Measurements from ENCODE around the gene SORBS2.

SORBS2 gene

DNA sequence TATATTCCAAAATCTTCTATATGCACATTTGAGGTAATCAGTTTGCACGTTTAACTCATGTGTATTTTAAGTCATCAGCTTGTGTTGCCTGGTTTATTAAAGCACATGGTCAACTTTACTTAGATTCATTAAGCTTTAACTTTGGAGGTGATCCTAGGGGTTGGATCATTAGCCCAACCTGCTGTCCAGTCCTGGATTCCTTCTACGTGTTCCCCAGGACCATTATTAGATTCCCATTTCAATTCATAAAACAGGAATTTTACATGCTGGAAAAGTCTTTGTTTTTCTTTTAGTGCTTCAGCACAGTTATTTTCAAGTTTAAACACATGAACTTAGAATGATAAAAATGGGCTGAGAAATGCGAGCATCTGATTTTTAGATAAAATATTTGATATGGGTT lies 132.5 kb downstream of the SORBS2 start:
- Histone ChIP-seq H3K36me3 (ENCODE audit: control insufficient read depth, insufficient read depth, low read length) (no peaks in the 10 kb centered on the region), H3K4me1 (ENCODE audit: control insufficient read depth, insufficient read depth, low read length) (no peaks in the 10 kb centered on the region), H3K4me3 (ENCODE audit: low read length) (no peak overlapping the region), H3K9me3 (ENCODE audit: control insufficient read depth, insufficient read depth, low read length) (no peaks in the 10 kb centered on the region), H3K27me3 (ENCODE audit: control insufficient read depth, insufficient read depth, low read length) (no peaks in the 10 kb centered on the region), H3K27ac (ENCODE audit: low read length) (no peak overlapping the region)
- no CpG with 5 or more reads among the region's 3 CpGs for WGBS (ENCODE audit: insufficient coverage, insufficient read length)
- DNase-seq (ENCODE audit: low read depth, low spot score) = no peak

DNA sequence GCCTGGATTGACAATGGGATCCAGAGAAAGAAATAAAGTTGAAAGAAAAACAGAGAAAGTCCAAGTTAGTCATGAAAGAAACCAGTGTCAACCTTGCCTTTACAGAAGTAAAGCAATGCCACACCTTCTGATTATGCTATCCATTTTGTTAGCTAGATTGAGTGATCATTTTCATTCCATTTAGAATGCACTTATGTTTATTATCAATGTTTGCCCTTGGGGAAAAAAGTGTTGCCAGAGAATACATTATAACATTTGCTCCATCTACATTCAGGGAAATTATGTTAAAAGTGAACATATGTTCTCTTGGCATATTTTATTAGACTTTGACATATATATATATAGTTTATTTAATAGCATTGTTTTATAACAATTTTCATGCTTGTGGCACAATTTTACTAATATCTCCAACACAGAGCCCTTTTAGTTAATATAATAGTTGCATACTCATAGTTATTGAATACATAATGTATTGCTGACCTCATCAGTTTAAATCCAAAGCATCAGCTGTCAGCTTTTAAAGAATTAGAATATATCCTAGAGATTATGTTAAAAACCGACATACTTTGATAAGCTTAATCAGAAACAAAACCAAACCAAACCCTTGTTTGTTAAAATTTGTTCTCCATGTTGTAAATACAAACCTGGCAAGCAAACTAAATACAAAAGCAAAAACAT lies 134.2 kb downstream of the SORBS2 start:
- H3K27me3 ChIP-seq (ENCODE audit: control insufficient read depth, insufficient read depth, low read length) = no peaks in the 10 kb centered on the region
- DNase-seq (ENCODE audit: low read depth, low spot score) = no peak
- no peaks in the 10 kb centered on the region for H3K4me1 ChIP-seq (ENCODE audit: control insufficient read depth, insufficient read depth, low read length)
- H3K27ac ChIP-seq (ENCODE audit: low read length) = no peak overlapping the region
- no CpG with 5 or more reads among the region's 1 CpG for WGBS (ENCODE audit: insufficient coverage, insufficient read length)
- H3K36me3 ChIP-seq (ENCODE audit: control insufficient read depth, insufficient read depth, low read length) = no peaks in the 10 kb centered on the region
- no peaks in the 10 kb centered on the region for H3K9me3 ChIP-seq (ENCODE audit: control insufficient read depth, insufficient read depth, low read length)
- H3K4me3 ChIP-seq (ENCODE audit: low read length) = no peak overlapping the region

DNA sequence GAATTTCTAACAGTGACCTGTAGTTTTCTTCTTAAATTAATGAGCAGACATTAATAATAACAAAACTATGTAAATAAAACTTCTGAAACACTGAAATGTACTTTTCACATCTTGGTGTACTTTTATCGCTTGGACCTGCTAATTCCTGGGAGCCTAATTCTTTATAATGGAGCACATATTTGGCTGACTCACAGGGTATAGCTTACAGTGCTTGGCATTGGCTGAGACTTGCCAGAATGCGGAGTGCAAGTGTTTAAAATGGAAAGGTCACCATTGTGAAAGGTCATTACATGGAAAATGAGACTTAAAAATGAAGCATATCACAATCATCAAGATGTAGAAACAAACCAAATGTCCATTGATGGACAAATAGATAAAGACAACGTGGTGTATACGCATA lies 139.4 kb downstream of the SORBS2 start:
- no CpG with 5 or more reads among the region's 4 CpGs for WGBS (ENCODE audit: insufficient coverage, insufficient read length)
- no peaks in the 10 kb centered on the region for H3K36me3 ChIP-seq (ENCODE audit: control insufficient read depth, insufficient read depth, low read length)
- H3K9me3 ChIP-seq (ENCODE audit: control insufficient read depth, insufficient read depth, low read length) = no peaks in the 10 kb centered on the region
- H3K4me3 ChIP-seq (ENCODE audit: low read length) = no peak overlapping the region
- H3K4me1 ChIP-seq (ENCODE audit: control insufficient read depth, insufficient read depth, low read length) = no peaks in the 10 kb centered on the region
- no peak for DNase-seq (ENCODE audit: low read depth, low spot score)
- no peak overlapping the region for H3K27ac ChIP-seq (ENCODE audit: low read length)
- no peaks in the 10 kb centered on the region for H3K27me3 ChIP-seq (ENCODE audit: control insufficient read depth, insufficient read depth, low read length)

DNA sequence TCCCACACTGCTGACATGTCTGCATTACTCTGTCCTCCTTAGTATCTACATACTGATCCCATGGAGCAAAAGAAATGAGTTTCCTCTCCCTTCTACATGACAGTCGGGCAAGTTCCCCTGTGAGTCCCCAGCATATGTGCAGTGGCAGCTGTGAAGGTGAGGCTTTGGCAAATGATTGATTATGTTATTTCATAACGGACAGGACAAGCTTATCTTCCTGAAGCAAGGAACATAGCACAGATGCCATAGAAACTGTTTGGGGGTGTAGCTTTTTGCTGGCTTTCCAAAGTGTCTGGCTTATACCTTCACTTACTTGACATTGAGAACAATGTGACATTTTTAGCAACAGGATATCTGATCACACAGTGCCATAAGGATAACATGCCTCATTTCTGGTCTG lies 139.8 kb downstream of the SORBS2 start:
- Histone ChIP-seq H3K9me3 (ENCODE audit: control insufficient read depth, insufficient read depth, low read length) (no peaks in the 10 kb centered on the region), H3K27ac (ENCODE audit: low read length) (no peak overlapping the region), H3K4me1 (ENCODE audit: control insufficient read depth, insufficient read depth, low read length) (no peaks in the 10 kb centered on the region), H3K4me3 (ENCODE audit: low read length) (no peak overlapping the region), H3K27me3 (ENCODE audit: control insufficient read depth, insufficient read depth, low read length) (no peaks in the 10 kb centered on the region), H3K36me3 (ENCODE audit: control insufficient read depth, insufficient read depth, low read length) (no peaks in the 10 kb centered on the region)
- WGBS (ENCODE audit: insufficient coverage, insufficient read length) = no CpG with 5 or more reads among the region's 2 CpGs
- no peak for DNase-seq (ENCODE audit: low read depth, low spot score)

DNA sequence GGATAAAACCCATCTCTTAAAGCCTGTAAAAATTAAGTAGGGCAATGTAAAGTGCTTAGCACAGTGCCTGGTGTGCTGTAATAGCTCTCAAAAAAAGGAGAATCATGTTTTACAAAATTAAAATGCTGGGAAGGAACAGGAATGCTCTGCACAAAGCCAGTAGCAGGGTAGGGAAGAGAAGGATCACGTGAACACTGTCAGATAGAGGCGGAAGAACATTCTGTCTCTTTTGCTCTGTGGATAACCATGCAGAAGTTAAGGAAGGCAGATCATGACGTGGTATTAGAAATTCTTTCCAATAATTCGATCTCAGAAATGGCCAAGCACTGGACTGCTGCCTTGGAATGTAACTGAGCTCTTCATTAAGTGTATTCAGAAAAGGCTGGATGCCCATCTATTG lies 140.5 kb downstream of the SORBS2 start:
- no peak overlapping the region for H3K4me3 ChIP-seq (ENCODE audit: low read length)
- no peaks in the 10 kb centered on the region for H3K36me3 ChIP-seq (ENCODE audit: control insufficient read depth, insufficient read depth, low read length)
- H3K4me1 ChIP-seq (ENCODE audit: control insufficient read depth, insufficient read depth, low read length) = no peaks in the 10 kb centered on the region
- H3K27me3 ChIP-seq (ENCODE audit: control insufficient read depth, insufficient read depth, low read length) = no peaks in the 10 kb centered on the region
- no peak overlapping the region for H3K27ac ChIP-seq (ENCODE audit: low read length)
- no peak for DNase-seq (ENCODE audit: low read depth, low spot score)
- WGBS (ENCODE audit: insufficient coverage, insufficient read length) = no CpG with 5 or more reads among the region's 4 CpGs
- H3K9me3 ChIP-seq (ENCODE audit: control insufficient read depth, insufficient read depth, low read length) = no peaks in the 10 kb centered on the region

DNA sequence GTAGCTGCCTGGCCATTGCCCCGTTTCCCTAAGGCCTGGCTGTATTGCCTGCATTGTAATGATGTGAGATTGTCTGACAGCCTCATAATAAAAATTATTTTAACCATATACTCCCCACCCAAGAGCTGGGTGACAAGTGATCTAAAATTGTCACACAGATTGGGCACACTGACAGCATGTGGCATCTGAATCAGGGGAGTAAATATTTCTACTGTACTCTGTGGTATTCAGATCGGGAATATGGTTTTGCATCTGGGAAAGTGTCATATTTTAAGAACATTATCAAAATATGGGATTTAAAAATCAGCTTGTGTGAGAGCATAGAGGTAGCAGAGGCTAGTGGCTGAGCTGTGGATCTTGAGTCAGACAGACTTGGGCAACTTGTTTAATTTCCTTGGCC lies 140.9 kb downstream of the SORBS2 start:
- H3K27ac ChIP-seq (ENCODE audit: low read length) = no peak overlapping the region
- no peak overlapping the region for H3K4me3 ChIP-seq (ENCODE audit: low read length)
- WGBS (ENCODE audit: insufficient coverage, insufficient read length) = no CpG with 5 or more reads among the region's 2 CpGs
- H3K9me3 ChIP-seq (ENCODE audit: control insufficient read depth, insufficient read depth, low read length) = no peaks in the 10 kb centered on the region
- no peaks in the 10 kb centered on the region for H3K36me3 ChIP-seq (ENCODE audit: control insufficient read depth, insufficient read depth, low read length)
- H3K27me3 ChIP-seq (ENCODE audit: control insufficient read depth, insufficient read depth, low read length) = no peaks in the 10 kb centered on the region
- no peaks in the 10 kb centered on the region for H3K4me1 ChIP-seq (ENCODE audit: control insufficient read depth, insufficient read depth, low read length)
- DNase-seq (ENCODE audit: low read depth, low spot score) = no peak

DNA sequence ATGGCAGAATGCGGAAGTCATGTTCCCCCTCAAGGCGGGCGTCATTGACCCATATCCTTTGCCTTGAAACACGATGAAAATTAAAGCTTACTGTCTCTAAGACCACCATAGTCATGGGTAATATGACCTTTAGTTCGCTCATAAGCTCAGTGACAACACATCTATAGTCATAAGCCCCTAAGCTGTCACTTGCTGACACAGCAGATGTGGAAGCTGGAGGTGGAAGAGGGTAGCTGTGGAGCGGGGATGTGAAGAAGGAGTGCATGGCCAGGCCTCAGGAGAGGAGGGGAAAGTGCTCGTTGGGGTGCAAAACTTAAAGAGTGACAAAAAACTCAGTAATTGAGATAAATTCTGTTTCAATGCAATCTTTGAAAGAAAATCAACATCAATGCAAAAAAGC lies 142.7 kb downstream of the SORBS2 start:
- H3K4me3 ChIP-seq (ENCODE audit: low read length) = no peak overlapping the region
- no peaks in the 10 kb centered on the region for H3K27me3 ChIP-seq (ENCODE audit: control insufficient read depth, insufficient read depth, low read length)
- no peaks in the 10 kb centered on the region for H3K4me1 ChIP-seq (ENCODE audit: control insufficient read depth, insufficient read depth, low read length)
- DNase-seq (ENCODE audit: low read depth, low spot score) = no peak
- H3K36me3 ChIP-seq (ENCODE audit: control insufficient read depth, insufficient read depth, low read length) = no peaks in the 10 kb centered on the region
- no peak overlapping the region for H3K27ac ChIP-seq (ENCODE audit: low read length)
- no peaks in the 10 kb centered on the region for H3K9me3 ChIP-seq (ENCODE audit: control insufficient read depth, insufficient read depth, low read length)
- no CpG with 5 or more reads among the region's 7 CpGs for WGBS (ENCODE audit: insufficient coverage, insufficient read length)

DNA sequence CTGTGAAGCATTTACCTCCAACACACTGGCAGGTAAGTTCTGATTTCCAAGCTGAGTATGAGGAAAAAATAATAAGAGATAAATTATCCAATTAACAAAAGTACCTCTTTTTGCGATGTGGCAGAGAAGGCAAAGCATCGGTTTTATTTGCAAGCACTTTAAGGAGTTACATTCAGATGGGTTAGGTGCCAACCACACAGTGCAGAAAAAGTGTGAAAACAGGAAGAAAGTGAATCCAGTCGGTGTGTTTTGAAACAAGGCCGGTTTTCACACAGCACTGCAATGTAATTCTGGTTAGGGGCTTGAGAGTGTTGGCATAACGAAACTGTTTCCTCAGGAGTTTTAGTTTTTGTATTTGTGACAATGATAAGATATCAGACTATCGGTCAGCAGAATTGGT lies 145.8 kb downstream of the SORBS2 start:
- Histone ChIP-seq H3K4me1 (ENCODE audit: control insufficient read depth, insufficient read depth, low read length) (no peaks in the 10 kb centered on the region), H3K36me3 (ENCODE audit: control insufficient read depth, insufficient read depth, low read length) (no peaks in the 10 kb centered on the region), H3K9me3 (ENCODE audit: control insufficient read depth, insufficient read depth, low read length) (no peaks in the 10 kb centered on the region), H3K27me3 (ENCODE audit: control insufficient read depth, insufficient read depth, low read length) (no peaks in the 10 kb centered on the region), H3K27ac (ENCODE audit: low read length) (no peak overlapping the region), H3K4me3 (ENCODE audit: low read length) (no peak overlapping the region)
- no CpG with 5 or more reads among the region's 6 CpGs for WGBS (ENCODE audit: insufficient coverage, insufficient read length)
- DNase-seq (ENCODE audit: low read depth, low spot score) = no peak

DNA sequence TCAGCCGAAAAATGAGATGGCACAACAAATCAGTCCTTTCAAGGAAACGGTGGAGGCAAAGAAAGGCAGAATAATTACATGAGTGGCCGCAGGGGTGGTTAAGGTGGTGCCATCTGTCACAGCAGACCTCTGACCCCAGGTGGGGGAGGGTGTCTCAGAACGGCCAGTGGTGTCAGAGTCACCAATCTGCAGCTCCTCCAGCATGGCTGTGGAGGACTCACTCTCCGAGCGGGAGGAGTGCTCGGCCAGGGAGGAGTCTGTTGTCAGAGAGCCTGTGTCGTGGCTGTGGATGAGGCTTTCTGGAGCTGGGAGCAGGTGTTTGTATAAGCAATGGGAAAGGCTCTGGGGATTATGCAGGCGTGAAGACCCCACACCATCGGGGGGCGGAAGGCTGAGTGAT lies 146.3 kb downstream of the SORBS2 start:
- H3K36me3 ChIP-seq (ENCODE audit: control insufficient read depth, insufficient read depth, low read length) = no peaks in the 10 kb centered on the region
- no peaks in the 10 kb centered on the region for H3K9me3 ChIP-seq (ENCODE audit: control insufficient read depth, insufficient read depth, low read length)
- H3K27ac ChIP-seq (ENCODE audit: low read length) = no peak overlapping the region
- H3K27me3 ChIP-seq (ENCODE audit: control insufficient read depth, insufficient read depth, low read length) = no peaks in the 10 kb centered on the region
- no peak overlapping the region for H3K4me3 ChIP-seq (ENCODE audit: low read length)
- no CpG with 5 or more reads among the region's 11 CpGs for WGBS (ENCODE audit: insufficient coverage, insufficient read length)
- no peak for DNase-seq (ENCODE audit: low read depth, low spot score)
- no peaks in the 10 kb centered on the region for H3K4me1 ChIP-seq (ENCODE audit: control insufficient read depth, insufficient read depth, low read length)

DNA sequence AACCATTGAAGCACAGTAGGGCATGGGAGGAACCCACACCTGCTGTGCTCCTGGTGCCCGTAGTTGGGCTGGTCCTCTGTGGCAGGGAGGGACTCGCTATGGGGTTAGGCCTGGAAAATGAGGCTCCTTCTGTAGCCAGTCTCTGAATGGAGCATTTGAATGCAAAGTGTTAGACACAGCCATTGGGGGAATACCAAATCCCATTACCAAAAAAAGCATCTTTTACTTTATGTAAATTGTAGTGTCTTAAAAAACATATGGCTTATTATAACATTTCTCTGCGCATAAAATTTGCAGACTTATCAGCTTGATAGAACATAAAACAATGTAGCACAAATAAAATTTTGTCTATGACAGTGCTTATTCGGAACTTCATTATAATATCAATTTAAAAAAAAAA lies 147.5 kb downstream of the SORBS2 start:
- no CpG with 5 or more reads among the region's 4 CpGs for WGBS (ENCODE audit: insufficient coverage, insufficient read length)
- DNase-seq (ENCODE audit: low read depth, low spot score) = no peak
- H3K4me3 ChIP-seq (ENCODE audit: low read length) = no peak overlapping the region
- H3K36me3 ChIP-seq (ENCODE audit: control insufficient read depth, insufficient read depth, low read length) = no peaks in the 10 kb centered on the region
- no peaks in the 10 kb centered on the region for H3K27me3 ChIP-seq (ENCODE audit: control insufficient read depth, insufficient read depth, low read length)
- H3K9me3 ChIP-seq (ENCODE audit: control insufficient read depth, insufficient read depth, low read length) = no peaks in the 10 kb centered on the region
- no peaks in the 10 kb centered on the region for H3K4me1 ChIP-seq (ENCODE audit: control insufficient read depth, insufficient read depth, low read length)
- no peak overlapping the region for H3K27ac ChIP-seq (ENCODE audit: low read length)

DNA sequence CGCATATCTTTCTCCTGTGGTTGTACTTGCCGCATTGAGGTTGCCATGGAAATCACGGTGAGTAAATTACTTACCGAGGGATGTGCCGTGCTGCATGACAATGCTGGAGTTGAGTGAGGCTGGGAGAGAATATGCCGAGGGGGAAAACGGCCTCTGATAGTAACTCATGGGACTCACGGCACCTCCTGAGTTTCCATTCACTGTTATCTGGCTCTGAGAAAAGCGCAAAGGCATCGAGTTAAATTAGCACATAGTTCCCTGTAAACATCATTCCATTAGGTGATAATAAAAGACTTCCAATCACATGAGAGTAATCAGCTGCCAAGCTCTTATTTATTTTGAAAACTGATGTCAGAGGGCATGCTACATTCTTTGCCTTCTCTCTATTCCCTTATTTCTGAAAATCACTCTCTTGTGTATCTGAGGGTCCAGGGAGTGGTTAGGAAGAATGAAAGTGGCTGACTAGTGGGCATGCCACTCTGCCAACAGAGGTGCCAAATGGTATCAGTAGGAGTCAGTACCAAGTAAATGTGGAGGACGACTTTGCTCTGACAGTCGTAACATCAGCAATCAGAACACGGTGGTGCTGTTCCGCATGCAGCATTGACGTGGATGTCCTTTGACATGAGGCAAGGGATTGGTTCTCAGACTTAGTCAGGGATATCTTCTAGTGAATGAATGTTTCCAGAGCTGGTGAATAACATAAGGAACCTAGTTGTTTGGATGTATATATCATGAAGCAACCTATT lies 149.8 kb downstream of the SORBS2 start:
- DNase-seq (ENCODE audit: low read depth, low spot score) = no peak
- no peaks in the 10 kb centered on the region for H3K27me3 ChIP-seq (ENCODE audit: control insufficient read depth, insufficient read depth, low read length)
- no peak overlapping the region for H3K27ac ChIP-seq (ENCODE audit: low read length)
- H3K4me1 ChIP-seq (ENCODE audit: control insufficient read depth, insufficient read depth, low read length) = no peaks in the 10 kb centered on the region; the same call in 1 of the 2 replicates
- no CpG with 5 or more reads among the region's 15 CpGs for WGBS (ENCODE audit: insufficient coverage, insufficient read length)
- no peaks in the 10 kb centered on the region for H3K9me3 ChIP-seq (ENCODE audit: control insufficient read depth, insufficient read depth, low read length)
- no peak overlapping the region for H3K4me3 ChIP-seq (ENCODE audit: low read length)
- H3K36me3 ChIP-seq (ENCODE audit: control insufficient read depth, insufficient read depth, low read length) = no peaks in the 10 kb centered on the region

Measured in iPS DF 6.9 (cell line).